Measurements from ENCODE around the gene ATF4.

The ATF4 gene

GRCh38 chr22:39520226-39521105 is at the start of gene ATF4:
Gene ATF4 (plus strand): TSS chr22:39520562. CDS start chr22:39521446, 884 bp downstream.
- peak; percentile 92 for DNase-seq (ENCODE audit: low read depth)

DNA sequence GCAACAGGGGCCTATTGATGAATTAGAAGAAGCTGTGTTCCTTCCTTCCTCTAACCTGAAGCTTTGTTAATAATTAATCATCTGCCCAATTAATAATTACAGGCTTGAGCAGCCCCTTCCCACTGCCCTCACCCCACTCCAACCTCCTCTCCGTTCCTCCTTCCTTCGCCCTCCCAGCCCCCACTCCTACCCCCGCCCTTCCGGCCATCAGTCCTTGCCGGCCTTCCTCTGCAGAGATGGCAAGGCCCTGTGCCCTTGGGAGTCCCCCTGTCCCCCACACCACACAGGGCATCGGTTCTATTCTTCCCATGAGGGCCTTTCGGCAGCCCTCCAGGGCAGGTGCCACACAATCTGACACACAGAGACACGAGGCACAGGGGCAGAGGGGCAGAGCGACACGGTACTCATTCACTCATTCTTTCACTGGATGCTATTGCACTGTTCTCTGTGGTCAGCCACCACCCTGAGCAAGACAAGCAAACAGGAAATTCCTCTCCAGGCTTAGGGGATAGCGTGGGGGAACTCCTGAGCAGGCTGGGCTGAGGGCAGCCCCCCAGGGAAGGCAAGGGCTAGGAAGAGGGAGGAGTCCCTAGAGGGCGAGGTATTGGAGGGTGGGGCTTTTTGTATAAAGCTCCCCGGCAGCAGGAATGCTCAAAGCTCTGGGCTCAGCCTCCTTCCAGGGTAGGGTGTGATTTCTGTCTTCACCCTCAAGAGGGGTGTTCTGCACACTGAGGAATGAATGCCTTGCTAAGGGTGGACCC is 48.8 kb upstream of the ATF4 start:
- no peak for DNase-seq (ENCODE audit: low read depth)

- no peak for DNase-seq (ENCODE audit: low read depth)
These were observed 47.5 kb upstream of the ATF4 start for GRCh38 chr22:39472570-39473556.

GRCh38 chr22:39473851-39474250 is 46.5 kb upstream of the ATF4 start:
- DNase-seq (ENCODE audit: low read depth) = no peak

- no peak for DNase-seq (ENCODE audit: low read depth)
These were observed 45.8 kb upstream of the ATF4 start for GRCh38 chr22:39474351-39475111.

DNA sequence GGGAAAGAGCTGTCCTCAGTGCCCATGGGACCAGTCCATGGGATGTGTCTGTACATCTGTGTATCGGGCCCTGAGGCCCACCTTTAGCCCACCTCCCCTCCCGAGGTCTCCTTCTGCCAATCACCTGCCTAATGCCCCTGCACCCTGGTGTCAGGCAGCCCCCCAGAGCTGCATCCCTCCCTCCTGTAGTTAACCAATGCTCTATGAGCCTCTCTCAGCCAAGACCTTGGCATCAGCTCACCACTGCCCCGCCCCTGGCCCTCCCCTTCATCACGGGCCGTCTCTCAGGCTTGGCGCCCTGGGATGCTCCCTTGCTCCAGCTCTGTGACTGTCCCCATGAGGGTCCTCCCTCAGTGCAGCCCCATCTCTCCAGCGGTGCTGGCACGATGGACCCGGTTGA is 45.0 kb upstream of the ATF4 start:
- no peak for DNase-seq (ENCODE audit: low read depth)

DNA sequence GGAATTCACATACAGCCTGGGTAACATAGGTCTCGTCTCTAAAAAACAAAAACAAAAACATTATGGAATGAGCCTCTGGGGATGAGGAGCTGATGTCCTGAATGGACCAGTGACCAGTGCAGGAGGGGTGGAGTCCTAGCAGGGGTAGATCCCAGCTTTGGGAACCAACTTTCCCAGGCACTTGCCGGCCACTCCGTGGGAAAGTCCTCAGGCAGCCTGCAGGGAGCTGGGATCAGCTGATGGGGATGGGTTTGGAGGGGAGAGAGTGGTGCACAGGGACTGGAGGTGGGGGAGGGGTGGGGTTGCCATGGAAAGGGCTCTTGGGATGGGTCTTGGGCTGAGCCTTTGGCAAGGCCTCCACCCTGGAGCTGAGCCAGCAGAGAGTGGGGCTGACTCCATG is 44.5 kb upstream of the ATF4 start:
- DNase-seq (ENCODE audit: low read depth) = no peak

DNA sequence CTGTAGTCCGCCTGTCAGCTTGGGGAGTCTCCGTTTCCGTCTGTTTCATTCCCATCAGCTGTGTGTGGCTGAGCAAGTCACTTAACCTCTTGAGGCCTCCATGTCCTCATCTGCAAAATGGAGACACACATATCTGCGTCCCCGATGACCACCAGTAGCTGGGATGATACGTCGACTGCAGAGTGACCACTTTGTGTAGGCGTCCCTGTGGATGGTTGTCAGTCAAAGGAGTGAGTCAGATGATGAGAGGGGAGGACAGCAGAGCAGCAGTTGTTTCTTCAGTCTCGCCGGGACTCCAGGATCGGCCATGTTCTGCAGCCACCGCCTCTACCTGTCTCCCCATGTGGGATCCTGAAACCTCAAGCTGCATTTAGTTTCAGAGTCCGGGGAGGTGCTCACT is 43.7 kb upstream of the ATF4 start:
- DNase-seq (ENCODE audit: low read depth) = no peak

GRCh38 chr22:39477542-39477941 is 42.8 kb upstream of the ATF4 start:
- no peak for DNase-seq (ENCODE audit: low read depth)

- DNase-seq (ENCODE audit: low read depth) = no peak
These were observed 41.9 kb upstream of the ATF4 start for GRCh38 chr22:39478441-39478850.

DNA sequence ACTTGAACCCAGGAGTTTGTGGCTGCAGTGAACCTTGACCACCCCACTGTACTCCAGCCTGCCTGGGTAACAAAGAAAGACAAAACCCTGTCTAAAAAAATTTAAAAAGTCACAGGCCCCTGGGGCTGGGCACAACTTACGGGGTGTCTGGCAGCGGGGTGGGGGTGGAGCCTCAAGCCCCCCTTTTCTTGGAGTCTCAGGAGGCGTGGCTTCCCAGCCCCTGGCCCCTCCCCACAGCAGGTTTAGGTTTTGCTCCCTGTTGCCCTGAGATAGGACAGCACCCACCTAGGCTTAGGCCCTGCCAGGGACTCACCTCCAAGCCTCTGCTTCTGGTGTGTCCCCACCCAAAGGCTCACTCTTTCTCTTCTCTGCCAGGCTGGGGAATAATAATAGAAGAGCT is 41.1 kb upstream of the ATF4 start:
- DNase-seq (ENCODE audit: low read depth) = no peak

DNA sequence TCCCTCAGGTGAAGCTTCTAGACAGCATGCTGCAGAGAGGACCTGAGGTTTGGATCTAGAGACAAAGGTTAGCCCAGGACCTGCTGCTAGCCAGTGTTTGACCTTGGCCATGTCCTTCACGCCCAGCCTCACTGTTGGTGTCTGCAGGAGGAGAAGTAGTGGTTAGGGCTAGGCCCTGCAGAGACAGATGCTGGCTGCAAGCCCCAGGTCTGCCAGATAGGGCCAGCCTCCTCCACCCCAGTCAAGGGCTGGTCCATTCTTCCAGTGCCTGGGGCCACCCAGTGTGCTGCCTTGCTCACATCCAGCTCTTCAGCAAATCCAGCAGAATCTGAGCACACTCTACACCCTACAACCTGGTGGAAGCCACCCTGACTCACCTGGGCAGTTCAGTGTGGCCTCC is 39.8 kb upstream of the ATF4 start:
- DNase-seq (ENCODE audit: low read depth) = no peak

GRCh38 chr22:39481054-39481453 is 39.3 kb upstream of the ATF4 start:
- DNase-seq (ENCODE audit: low read depth) = no peak

DNA sequence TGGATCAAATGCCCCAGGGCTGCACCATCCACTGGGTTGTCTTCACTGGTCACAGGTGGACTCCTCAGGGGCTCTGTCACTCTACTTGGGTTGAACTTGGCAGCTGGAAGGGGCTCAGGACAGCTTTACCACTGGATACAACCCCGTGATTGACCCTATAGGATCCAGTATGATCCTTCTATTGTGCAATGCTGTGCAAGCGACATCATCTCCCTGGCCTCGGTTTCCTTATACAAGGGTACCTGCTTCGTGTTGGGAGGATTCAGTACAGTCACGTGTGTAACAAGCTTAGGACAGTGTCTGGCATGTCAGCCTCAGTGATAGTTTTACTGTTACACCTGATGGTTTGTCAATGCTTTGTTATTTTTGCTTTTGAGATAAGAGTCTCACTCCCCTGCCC is 38.8 kb upstream of the ATF4 start:
- no peak for DNase-seq (ENCODE audit: low read depth)

DNA sequence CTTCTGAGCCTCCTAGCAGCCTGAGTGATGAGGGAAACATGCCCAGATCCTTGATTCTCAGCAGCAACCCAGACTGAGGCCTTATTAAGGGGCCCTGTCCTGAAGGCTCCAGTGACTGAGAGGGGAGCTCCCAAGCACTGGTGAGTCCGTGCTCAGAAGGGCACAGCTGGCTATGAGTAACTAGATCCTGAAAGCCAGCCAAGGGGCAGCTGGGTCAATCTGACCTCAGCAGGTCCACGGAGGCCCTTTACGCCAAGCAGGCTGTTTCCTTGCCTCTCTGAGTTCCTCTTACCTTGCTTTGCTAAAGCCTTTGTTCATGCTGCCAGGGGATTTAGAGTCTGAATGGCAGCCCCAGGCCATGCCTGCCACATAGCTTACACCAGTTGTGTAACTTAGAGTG is 37.6 kb upstream of the ATF4 start:
- no peak for DNase-seq (ENCODE audit: low read depth)

DNA sequence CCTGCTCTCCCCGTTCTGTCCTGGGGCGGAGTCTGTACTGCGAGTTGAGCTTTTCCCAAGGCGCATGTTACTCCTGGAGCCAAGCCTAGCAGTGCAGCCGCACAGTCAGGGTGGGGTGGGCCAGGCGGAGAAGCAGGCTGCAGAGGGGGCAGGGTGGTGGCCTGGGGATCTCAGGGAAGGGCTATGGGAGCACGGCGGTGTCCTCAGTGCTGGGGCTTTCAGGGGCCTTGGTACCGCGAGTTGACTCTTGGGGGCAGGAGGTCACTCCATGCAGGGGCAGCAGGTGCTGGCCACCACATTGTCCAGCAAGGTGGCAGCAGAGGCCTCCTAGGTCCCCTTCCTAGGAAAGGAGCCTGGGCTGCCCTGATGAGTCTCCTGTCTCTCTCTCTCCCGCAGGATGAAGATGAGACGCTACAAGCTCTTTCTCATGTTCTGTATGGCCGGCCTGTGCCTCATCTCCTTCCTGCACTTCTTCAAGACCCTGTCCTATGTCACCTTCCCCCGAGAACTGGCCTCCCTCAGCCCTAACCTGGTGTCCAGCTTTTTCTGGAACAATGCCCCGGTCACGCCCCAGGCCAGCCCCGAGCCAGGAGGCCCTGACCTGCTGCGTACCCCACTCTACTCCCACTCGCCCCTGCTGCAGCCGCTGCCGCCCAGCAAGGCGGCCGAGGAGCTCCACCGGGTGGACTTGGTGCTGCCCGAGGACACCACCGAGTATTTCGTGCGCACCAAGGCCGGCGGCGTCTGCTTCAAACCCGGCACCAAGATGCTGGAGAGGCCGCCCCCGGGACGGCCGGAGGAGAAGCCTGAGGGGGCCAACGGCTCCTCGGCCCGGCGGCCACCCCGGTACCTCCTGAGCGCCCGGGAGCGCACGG is 33.2 kb upstream of the ATF4 start:
- DNase-seq (ENCODE audit: low read depth) = no peak

GRCh38 chr22:39487826-39488520 is 32.4 kb upstream of the ATF4 start:
- no peak for DNase-seq (ENCODE audit: low read depth)

GRCh38 chr22:39488563-39489083 is 31.7 kb upstream of the ATF4 start:
- DNase-seq (ENCODE audit: low read depth) = no peak
